HG03565 (cell line): ENCODE data around the gene RASEF.

Experiments
- ATAC-seq: cut with Tn5 transposase; IDR thresholded peaks from one replicate; pipeline ENCODE4 v1.9.1; 2021; ENCODE audit warnings: mild to moderate bottlenecking, moderate library complexity; ENCODE audit not compliant: unreplicated experiment

RASEF gene

DNA sequence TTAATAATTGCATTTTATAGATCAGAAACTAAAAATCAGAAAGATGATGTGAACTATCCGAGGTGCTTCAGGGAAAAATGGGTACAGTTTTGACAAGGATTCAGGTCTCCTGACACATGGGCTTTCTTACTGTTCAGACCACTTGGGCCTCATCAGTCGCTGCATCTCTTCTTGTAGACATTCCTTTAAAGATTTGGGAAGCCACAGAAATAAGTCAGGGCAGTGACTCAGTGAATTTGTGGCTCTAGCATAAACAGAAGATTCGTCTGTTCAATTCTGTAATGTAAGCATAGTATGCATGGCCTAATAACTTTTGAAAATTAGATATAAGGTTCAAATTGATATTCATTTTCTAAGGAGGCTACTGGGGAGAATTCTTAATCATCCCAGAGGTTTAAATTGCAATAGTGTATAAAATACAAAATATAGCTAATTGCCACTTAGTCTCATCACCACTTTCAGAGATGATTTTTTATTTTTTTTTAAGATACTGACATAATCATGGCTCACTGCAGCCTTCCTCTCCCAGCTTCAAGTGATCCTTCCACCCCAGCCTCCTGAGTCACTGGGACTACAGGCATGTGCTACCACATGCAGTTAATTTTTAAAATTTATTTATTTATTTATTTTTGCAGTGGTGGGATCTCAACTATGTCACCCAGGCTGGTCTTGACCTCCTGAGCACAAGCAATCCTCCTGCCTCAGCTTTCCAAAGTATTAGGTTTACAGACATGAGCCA, 48.9 kb downstream of the RASEF start:
- ATAC-seq = no peak

DNA sequence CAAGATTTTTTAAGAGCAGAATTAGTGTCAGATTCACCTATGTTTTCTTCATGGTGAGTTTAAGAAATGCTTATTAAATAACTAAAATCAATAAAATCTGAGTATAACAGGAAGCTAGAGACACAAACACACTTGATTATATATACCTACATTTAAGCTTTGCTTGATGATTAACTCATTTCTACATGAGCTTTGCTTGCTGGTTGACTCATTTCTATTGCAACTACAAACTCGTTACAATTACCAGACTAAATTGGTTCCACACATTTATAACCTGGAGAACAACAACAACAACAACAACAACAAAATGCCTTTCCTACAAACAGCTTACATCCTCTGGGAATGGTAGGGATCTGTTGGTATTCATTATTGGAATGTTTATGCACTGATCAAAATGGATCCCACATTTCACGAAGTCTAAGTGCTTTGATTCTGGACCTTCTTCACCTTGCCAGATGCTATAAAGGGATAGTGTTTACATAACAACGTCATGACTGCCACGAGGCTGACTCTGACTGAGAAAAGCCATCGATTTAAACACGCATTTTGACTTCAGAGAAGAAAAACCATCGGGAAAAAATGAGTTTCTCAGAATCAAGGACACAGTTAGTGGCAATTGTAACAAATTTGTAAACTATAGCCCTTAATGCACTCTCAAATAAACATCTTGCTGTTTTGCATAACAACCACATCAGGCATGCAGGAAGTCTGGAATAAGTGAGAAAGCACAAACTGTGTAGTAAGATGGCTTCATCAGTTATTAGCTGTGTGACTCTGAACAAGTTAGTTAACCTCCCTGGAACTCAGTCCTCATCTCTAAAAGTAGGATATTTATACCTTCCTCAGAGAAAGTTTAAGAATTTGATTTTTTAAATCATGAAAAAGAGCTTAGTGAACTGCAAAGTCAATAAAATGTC, 49.8 kb downstream of the RASEF start:
- ATAC-seq = no peak

DNA sequence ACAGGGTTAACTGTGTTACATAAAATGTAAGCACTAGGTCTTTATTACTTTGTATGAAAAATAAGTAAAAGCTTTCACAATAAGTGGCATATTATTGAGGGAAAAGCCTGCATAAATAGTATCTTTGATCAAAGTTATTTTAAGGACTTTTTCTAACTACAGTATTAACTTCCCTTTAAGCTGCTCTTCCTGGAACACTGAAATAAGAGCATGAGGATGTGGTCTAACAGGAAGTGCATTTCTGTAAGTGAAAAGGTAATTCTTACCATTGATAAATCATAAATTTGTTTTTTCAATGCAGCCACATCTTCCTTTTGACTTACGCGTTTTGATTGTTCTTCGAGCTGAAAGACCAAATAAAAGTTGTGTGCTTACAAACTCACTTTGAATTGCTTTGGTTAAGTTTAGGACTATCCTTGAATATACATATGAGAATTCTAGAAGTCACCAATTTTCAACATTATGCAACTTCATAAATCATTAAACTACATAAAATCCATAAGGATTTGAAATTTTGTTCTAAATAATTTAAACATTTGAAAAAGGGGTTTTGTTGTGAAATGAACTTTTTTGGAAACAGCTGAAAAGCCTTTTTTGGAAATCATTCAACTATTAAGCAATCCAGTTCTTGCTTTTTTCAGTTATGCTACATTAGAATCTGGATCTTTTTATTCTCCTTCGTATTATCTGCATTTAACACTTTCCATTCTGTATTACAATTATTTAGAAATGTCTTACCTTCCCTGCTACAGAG, 50.6 kb downstream of the RASEF start:
- no peak for ATAC-seq

DNA sequence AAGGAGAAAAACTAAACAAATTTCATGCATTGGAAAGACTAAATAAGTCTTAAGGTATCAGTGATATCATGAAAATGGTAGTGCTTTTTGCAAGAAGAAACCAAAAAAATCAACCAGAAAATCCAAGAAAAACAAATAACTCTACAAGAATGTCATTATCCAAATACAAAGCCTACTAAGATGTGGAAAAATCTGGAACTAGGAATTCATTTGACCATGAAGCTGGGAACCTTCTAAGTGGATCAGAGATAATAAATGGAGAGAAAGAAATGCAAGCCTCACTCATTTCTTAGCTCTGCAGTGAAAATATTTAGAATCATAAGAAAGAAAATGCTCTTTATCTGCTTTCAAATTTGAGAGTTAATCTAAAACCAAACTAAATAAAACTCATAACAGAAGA, 51.3 kb downstream of the RASEF start:
- no peak for ATAC-seq

DNA sequence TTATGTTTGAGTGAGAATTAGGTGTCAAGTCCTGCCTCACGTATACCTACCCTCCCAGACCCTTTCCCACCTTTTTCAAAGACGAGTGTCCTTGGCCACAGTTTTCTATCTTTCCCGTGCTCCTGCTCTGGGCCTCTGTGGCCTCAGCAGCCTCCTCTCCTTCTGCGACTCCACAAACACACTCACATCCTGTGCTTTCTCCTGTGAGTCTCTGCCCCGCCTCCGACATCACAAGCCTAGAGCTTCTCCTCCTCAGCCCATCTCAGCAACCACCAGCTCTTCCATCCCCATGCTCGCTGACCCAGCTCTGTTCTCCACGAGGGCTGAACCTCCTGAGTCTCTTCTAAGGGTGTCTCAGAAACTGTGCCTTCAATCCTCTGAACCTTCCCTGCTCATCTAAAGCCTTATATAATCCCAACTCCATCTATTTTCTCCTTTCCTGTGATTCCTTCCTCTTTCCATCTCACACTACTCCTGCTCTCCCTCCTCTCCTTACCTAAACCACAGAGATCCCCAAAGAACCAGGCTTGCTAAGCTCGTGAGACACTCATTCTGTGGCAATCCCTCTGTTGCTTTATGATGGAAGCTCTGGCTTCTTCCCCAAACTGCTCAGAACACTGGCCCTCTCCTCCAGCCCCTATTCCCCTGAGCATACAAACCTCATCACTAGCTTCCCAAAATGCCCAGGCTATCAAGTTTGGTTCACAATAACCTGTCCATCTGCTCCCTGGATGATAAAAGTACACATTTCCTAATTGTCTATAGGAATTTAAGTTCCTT, 55.2 kb downstream of the RASEF start:
- no peak for ATAC-seq

DNA sequence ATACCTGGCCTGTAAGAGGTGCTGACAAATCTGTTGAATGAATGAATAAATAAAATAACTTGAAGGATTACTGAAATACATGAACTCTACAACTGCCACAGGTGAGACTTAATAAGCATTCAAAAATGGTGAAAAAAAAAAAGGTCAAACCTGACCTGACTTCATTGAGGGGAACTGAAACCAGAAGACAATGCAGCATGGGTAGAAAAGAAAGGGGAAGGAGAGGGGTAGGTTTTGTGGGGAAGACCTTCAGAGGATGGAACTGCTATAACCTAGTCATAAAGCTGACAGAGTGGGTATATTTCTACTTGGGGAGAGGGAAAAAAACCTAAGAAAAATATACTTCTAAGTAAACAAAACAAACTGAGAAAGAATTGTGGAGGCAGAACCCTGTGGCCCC, 56.6 kb downstream of the RASEF start:
- peak; percentile 85 for ATAC-seq

DNA sequence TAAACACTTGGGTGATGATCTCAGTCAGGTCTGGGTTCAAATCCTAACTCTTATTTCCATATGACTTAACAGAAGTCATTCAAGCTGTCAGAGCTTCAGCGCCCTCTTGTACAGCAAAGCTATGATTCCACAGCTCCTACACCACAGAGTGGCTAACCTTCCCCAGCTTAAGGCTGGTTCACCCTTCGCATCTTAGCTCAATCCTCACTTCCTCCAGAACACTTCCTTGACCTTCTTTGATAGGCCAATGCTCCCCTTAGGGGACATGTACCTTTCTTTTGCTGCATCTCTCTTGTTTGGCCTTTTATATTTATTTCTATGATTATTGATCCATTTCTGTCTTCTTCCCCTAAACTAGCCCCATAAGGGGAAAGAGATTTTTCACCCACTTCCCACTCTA, 57.0 kb downstream of the RASEF start:
- ATAC-seq = no peak

DNA sequence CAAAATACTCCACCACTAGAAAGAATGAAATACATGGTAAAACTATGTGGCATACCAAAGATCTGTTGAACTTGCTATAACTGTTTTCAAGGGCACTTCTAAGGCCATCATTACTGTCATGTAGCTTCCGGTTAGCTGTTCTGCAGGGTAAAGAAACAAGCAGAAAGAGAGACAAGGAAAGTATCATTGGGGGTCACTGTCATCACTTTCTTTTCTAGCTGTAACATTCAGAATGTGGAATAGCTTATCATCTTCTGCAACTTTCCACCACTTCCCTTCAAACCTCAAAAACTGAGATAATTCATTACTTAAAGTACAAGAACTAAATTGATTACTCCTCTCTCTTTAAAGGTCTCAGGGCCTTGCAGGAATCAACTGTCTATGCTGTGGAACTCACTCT, 57.6 kb downstream of the RASEF start:
- ATAC-seq = no peak

DNA sequence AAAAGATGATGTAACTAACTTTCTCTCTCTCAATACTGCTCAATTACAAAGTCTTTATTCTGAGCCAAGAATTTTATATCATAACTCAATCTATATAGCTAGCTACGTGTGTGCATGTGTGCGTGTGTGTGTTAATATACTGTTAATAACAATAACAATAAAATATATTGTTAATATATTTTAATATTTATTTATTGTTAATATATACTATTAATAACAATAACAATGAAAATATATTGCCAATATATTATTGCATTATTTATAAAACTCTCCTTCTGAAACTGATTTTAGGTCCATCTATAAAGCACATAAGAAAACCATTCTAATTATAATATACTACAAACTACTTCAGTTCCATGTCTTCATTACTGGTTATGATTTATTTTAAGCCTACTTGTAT, 60.6 kb downstream of the RASEF start:
- no peak for ATAC-seq

DNA sequence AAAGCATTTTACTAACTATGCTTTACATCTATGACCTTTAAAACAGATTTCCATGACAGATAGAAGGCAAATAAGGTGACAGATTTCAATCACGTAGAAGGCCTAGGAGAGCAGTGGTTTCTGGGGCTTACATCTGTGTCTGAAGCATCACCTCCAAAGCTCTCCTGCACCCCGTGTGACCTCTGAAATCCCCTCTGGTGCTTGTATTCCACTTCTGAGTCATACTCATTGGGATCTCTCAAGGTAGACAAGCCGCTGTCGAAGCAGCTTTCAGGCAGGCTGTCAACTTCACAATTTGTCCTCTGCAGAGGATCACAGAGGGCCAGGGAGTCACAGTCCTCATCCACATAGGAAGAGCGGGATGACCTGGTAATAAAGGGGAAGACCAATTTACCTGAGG, 62.2 kb downstream of the RASEF start:
- no peak for ATAC-seq

DNA sequence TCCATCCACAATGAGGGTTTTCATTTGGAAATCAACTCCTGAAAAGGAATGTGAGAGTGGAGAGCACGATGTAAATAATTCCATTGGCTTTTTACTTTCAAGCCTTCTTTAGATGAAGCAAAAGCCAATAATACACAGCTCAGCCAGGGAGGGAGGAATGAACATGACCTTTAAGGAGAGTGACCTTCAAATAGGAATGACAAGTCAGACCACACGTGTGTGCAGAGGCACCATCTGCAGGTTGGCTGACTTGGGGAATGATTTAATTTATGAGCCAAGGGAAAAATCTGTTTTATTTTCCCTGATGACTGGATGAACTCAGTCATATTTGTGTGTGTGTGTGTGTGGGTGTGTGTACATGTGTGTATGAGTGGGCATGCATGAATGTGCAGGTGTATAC, 64.5 kb downstream of the RASEF start:
- ATAC-seq = no peak

DNA sequence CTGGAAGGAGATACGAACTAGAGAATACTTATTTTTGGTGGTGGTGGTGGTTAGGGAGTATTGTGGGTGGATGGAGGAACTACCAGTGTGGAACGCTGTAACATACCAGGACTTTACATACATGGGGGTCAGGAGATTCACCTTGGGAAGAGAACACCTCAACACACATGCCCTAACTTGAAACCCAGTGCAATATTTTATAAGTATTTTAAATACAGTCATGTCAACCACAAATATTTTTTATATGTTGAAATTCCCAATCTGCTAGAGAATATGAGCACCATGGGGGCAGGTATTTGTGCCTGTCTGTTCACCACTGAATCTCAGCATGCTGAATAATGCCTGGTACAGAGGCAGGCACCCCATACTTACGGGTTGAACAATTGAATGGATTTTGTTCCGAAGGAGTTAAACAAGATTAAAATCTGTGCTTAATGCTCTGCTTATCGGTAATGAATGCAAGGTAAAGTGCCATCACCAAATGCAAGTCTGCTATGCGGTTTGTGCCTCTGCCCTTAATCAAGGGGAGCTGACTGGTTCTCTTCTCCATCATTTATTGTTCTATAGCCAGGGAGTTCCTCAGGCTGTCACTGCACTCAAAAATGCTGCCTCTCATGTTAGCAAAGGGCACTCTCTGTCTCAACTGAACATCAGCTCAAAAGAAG, 65.3 kb downstream of the RASEF start:
- ATAC-seq = no peak

DNA sequence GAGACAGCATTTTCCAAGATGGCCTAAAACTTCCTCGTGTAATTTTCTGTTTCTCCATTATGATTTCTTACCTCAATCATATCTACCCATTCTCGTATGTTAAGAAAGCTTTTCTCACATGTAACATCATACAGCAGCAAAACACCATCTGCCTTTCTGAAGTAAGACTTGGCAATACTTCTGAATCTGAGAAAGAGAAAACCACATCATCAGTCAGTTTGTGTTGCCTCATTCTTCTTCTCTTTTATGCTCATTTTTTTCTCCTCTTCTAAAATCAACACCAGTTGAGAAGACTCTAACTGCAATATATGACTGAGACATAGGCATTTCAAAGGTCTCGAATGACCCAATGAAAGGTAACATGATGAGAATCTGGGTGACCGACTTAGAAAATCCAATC, 66.0 kb downstream of the RASEF start:
- no peak for ATAC-seq

DNA sequence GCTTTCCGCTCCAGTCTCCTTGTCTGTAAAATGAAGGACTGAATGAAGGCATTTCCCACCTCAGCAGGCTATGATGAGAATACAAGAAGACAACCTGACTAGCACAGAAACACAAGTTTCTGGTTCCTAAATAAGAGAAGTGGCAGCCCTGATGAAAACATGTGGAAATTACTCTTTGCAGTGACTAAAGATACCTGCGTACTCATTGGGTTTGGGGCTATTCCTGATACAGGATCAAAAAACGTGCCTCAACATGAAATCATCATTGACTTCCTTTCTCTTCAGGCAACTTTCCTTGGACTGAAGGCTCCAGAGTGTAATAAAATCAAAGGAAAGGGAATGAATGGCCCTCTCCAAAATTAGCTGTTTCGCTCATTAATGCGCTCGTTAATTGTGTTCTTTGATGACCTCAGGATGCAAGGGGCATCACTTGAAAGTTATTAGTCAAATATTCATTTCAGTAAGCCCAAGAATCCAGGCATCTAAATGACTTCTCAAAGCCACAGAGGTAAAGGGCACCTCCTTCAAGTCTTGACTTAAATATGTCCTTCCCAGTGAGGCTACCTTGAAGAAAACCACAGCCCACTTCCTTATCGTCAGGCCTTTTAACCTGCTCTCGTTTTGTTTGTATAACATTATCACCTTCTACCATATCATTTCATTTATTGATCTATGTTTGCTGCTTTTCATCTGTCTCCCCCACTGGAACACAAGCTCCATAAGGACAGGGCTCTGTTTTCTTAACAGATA, 68.9 kb downstream of the RASEF start:
- ATAC-seq = no peak

DNA sequence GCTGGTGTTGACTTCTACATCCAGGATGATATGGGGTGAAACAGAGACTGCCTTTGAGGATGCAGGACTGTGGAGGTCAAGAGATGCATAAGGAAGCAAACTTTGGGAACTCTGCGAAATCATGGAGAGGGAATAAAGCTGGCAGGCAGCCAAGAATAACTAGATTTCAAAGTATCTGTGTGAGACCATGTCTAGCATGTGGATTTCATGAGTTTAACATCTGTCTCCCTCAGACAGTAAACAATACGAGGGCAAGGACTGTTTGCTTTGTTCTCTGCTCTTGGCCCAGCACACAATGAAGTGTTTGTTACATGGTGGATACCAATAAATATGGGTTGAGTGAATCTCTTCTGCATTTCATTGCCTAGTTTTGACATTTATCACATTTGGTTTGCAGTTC, 71.3 kb downstream of the RASEF start:
- ATAC-seq = no peak

DNA sequence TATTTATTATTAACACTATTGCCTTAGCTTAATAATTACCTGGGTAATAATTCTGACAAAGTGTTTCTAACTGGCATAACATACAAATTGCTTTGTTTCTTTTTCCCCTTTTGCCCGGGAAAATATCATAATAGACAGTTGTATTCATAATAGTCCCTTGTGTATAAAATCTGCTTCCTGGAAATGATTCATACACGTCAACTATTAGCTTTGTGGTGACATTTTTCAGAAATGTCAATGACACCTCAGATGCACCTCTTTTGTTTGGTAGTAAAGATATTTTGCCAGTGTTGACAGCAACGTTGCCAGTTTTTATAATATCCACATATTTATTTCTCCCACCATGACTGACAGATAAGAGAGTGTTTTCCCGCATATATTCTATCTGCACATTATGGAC, 73.0 kb downstream of the RASEF start:
- no peak for ATAC-seq

DNA sequence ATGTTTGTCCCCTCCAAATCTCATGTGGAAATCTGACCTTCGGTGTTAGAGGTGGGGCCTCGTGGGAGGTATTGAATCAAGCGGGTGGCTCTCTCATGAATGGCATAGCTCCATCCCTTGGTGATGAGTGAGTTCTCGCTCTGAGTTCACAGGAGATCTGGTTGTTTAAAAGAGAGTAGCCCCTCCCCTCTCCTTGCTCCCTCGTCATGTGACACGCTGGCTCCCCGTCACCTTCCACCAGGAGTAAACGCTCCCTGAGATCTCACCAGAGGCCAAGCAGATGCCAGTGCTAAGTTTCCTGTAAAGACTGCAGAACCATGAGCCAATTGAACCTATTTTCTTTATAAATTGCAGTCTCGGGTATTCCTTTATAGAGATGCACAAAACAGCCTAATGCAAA, 74.5 kb downstream of the RASEF start:
- ATAC-seq = no peak

DNA sequence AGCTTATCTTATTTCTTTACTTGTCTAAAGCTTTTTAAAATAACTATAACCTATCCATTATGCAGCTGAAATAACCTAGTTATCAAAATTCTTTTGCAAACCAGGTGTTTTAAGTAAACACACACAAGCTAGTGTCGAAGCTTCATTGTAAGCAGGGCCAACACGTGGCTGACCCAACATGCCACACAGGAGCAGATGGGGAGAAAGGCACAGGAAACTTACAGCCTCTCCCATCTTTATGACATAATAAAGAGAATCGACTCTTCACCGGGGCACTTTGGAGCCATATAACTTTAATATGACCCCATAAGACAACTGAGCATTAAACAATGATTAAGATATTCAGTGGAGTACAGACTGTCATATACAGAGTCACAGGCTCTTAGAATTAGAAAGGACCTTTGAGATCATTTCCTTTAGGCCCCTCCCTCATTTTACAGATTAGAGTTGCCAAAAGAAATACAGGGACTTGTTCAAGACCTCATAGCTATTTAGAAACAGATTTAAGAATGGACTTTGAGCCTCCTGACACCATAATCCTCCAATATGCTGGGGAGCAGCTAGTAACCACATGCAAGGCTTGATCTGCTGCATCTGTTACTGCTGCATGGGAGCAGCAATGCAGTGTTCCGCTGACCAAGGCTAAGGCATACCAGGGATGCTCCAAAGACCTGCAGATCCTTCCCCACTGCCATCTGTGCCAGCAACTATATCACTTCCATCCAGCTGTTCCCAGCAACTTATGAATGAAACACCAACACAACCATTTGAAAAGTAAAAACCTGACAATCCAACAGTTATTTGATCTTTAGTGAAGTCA, 75.4 kb downstream of the RASEF start:
- no peak for ATAC-seq

DNA sequence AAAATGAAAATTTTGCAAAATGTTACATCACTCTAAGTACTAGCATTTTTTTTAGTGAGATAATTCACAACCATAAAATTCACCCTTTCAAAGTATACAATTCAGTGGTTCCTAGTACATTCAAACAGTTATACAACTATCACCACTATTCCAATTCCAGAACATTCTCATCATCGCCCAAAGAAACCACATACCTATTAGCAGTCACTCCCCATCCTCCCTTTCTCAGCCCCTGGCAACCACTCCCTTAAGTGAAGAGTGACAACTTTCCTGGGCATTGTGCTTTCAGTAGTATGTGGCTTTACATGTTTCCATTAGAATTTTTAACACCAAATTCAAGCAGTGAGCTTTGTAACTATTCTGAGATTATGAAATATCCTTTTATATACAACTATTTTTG, 81.4 kb downstream of the RASEF start:
- no peak for ATAC-seq
